Stimulated activated CD8-positive, alpha-beta memory T cell treated with anti-CD3 and anti-CD28 coated beads, Interleukin-15, amount 100 ng/mL, for 48 hours (primary cell): ENCODE data around the gene RPL15.
"Not testable (repeated sequence)": the region's sequence is repeated elsewhere in the genome, so short reads cannot be mapped to it uniquely, and the experiment has no call there.

Experiments used
- DNase-seq, 2 donors: peaks; one replicate each; pipeline ENCODE4 v3.0.0-alpha.2; 2020; ENCODE audit warnings: low read depth in 2 of 2

The RPL15 gene

DNA sequence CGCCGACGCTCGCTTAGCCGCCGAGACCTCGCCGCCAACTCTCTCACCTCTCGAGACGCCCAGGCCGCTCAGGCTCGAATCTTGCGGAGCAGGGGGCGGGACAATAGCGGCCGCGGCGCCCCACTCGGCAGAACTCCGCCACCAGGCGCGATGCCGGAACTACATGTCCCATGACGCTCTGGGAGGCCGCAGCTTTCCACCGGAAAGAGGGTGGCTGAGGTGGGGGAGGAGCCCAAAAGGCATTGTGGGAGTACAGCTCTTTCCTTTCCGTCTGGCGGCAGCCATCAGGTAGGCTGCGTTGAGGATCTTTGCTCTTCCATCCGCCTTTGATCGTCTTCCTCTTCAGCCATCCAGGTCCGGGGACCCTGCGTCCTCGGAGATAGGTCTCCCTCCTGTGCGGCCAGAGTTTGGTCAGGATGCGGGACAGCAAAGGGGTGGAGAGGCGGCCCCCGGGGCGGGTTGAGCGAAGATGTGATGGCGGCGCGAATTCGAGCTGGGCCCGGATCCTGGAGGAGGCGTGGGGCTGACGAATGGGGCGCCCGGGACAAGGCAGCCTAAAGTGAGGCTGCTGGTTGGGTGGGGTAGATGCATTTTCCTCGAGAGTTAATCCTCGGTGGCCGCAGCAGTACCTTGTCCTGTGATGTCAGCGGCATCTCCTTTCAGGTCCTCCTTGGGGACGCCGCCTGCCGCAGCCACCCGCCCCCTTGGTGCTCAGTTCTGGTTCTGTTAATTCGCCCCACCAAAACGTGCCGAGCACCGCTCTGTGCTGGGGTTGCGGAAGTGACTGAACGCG lies at the start of gene RPL15, which contains the start of gene NKIRAS1:
RPL15 (plus strand) TSS at position 247 of the 793 bp plus-strand sequence. CDS start 728 bp downstream, outside the sequence.
NKIRAS1 (minus strand) TSS at position 105 of the 793 bp plus-strand sequence. CDS start 6,086 bp downstream, outside the sequence.
- peak; percentile 95 to 96 for DNase-seq

GRCh38 chr3:23867400-23867799 lies 49.5 kb upstream of the RPL15 start:
- DNase-seq = no peak

DNA sequence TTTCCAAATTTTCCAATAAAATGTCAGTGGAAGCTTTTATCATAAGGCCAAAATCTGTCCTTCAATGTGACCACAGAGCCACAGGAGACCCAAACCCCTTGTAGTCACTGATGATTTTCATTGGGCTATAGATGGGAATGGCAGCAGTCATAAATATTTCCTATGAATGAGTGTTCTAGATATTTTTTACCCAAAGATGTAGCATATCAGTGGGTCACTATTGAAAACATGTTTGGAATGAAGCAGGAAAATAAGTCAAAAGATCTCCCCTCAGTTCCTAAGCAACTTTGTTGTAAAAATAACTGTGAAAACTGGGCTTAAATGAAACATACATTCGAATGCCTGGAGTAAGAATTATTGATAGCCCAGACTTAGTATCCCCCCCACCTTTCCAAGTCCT lies 49.1 kb upstream of the RPL15 start:
- DNase-seq = no peak

- DNase-seq = no peak
Measured at GRCh38 chr3:23869977-23870662, 46.8 kb upstream of the RPL15 start.

DNA sequence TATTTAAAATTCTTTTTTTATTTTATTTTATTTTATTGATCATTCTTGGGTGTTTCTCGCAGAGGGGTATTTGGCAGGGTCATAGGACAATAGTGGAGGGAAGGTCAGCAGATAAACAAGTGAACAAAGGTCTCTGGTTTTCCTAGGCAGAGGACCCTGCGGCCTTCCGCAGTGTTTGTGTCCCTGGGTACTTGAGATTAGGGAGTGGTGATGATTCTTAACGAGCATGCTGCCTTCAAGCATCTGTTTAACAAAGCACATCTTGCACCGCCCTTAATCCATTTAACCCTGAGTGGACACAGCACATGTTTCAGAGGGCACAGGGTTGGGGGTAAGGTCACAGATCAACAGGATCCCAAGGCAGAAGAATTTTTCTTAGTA lies 46.3 kb upstream of the RPL15 start:
- not testable (repeated sequence) for DNase-seq

GRCh38 chr3:23871361-23871760 lies 45.6 kb upstream of the RPL15 start:
- not testable (repeated sequence) for DNase-seq

GRCh38 chr3:23872330-23872729 lies 44.6 kb upstream of the RPL15 start:
- no peak for DNase-seq

GRCh38 chr3:23873941-23874340 lies 43.0 kb upstream of the RPL15 start:
- no peak for DNase-seq

GRCh38 chr3:23874359-23875112 lies 42.4 kb upstream of the RPL15 start:
- DNase-seq = no peak

- no peak for DNase-seq
Measured at GRCh38 chr3:23875113-23875725, 41.7 kb upstream of the RPL15 start.

DNA sequence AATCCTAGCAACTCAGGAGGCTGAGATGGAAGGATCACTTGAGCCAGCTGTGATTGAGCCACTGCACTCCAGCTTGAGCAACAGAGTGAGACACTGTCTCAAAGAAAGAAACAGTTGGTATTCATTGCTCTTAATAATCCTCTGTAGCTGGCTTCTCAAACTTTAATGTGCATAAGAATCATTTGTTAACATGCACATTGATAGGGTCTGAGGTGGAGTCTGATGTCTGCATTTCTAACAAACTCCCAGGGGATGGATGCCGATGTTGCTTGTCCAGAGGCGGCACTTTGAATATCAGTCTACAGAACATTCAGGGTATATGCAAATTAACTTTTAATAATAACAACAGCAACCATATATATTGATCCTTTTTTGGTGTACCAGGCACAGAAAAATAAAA lies 40.0 kb upstream of the RPL15 start:
- no peak for DNase-seq

DNA sequence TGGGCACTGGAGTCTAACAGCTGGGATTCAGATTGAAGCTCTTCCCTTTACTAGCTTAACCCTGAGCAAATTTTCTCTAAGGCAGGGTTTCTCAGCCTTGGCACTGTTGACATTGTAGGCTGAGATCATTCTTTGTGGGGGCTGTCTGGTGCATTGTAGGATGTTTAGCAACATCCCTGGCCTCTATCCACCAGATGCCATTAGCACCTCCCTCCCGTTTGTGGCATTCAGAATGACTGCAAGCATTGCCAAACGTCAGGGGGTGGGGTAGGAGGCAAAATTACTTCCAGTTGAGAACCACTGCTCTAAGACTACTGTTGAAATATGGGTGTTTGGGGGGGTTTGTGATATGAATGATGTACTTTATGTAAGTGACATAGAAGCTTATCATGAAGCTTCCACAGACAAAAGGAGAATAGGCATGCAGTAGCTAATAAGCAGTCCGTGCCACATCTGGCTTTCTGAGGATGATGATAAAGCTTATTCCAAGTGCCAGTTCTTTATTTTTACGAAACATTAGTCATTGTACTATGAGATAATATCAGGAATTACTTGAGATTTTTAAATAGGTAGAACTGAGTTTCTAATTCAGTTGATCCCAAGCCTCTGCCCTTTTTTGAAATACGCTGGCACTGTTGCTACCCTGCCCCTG lies 39.5 kb upstream of the RPL15 start:
- no peak for DNase-seq

- DNase-seq = no peak
Measured at GRCh38 chr3:23879485-23879884, 37.4 kb upstream of the RPL15 start.

GRCh38 chr3:23880703-23881339 lies 36.1 kb upstream of the RPL15 start:
- DNase-seq = no peak

GRCh38 chr3:23881993-23882392 lies 34.9 kb upstream of the RPL15 start:
- DNase-seq = not testable (repeated sequence)

GRCh38 chr3:23882487-23882918 lies 34.4 kb upstream of the RPL15 start:
- no peak for DNase-seq

DNA sequence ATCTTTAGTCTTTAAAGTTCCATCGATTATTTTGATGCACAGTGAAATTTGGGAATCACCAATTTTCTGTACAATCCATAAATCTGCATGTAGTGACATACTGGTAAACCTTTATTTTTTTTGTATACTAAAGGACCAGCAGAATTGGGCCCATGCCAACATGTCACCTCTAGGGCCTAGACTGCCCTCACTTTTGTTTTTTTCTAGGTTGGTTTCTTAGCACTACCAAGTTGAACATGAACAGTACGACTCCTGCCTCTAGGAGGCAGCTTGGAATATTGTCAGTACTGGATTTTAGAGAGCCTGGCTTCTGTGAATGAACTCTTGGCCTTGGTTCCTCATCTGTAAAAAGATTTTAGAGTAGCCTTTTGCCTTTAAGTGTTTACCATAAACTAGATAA lies 32.5 kb upstream of the RPL15 start:
- no peak for DNase-seq

DNA sequence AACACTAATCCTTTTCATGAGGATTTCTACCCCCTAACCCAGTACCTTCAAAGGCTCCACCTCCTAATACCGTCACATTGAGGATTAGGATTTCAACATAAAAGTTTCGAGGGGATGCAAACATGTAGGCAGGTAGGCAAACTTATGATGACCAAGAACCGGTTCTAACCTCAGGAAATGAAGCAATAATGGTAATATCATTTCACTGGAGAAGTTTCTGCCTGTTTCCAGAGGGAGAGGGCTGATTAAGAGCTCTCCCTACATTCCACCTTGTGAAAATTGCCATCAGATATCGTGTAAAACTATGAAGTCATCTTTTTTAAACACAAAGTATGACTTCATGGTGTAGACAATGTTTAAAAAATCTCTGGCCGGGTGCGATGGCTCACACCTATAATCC lies 31.7 kb upstream of the RPL15 start:
- DNase-seq = no peak

DNA sequence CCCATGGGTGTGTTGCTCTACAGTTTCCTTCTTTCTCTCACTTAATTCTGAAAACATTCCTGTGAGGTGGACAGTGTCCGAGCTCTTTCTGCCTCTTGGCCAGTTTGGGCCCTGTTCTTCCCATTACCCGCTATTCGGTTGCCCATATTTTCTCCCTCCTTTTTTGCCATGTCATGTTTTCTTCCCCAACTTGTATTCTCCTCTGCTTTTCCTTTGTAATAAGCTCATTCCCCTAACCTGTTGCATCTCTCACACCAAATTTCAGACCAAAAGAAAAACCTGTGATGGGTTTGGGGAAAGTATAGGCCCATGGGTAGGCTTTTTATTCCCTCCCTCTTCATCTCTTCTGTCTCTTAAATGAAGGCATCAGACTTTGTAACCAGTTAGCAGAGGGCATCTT lies 30.6 kb upstream of the RPL15 start:
- DNase-seq = no peak

DNA sequence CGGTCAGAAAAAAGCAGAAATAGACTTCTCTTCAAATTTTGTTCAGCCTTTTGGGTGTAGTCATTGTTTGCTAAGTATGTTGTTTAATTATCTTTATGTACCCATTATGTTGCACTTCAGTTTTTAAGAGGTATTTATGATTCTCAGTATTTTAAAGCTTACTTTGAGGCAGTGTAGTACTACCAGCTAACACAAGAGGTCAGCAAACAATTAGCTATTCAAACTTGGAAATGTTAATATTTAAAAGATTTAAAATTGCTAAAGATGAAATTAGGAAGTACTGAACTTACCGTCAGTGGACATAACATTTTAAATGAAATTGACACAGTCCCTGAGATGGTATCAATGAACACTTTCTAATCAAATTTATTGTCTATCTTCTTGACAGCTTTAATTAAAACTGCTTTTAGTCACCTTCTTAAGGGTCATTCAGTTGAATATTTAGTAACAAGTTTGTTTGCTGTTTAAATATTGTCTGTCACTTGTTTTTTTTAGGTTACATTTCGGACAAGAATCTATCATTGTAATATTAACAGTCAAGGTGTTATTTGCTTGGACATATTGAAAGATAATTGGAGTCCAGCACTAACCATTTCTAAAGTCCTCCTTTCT lies 28.2 kb upstream of the RPL15 start:
- DNase-seq = no peak
